T-cell (primary cell): Measurements from ENCODE around the gene SUSD1. TPM values are rescaled to one million over a fixed set of nuclear protein-coding genes. Genes with fewer than 3 reads are reported as not detected.

Experiments used
- ATAC-seq, 4 experiments: fragments of 200-7000 bp in 3 of 4; fragments of 150-1000 bp in 1 of 4; cut with Tn5 transposase; replicated peaks in 1 of 4; 1 replicate in 3 of 4; 2 replicates in 1 of 4; pipeline ENCODE4 v1.10.0; 2021; ENCODE audit warnings: moderate library complexity in 3 of 4, mild to moderate bottlenecking in 2 of 4, moderate number of reproducible peaks in 1 of 4
- CTCF ChIA-PET, 2 donors: fragments of 300-600 bp; sonication (Branson Sonifier 250); formaldehyde crosslinking; loops; one replicate each; lab custom pipeline; 2022; ENCODE audit warnings: antibody characterized with exemption in 2 of 2; lab: Charles Lee
- POLR2A ChIA-PET, 2 donors: fragments of 300-600 bp; sonication (Branson Sonifier 250); formaldehyde crosslinking; loops; one replicate each; lab custom pipeline; 2022; ENCODE audit warnings: antibody characterized with exemption in 2 of 2; lab: Charles Lee
- DNase-seq, 35 experiments: peaks; one replicate each; pipeline versions ENCODE4 v3.0.0 to v3.0.0-alpha.2; 2013 to 2023
- H3K27ac ChIP-seq: one replicate; pipeline ENCODE4 v1.5.1; 2013; ENCODE audit warnings: low read length
- H3K27me3 ChIP-seq, 2 experiments: replicated peaks in 1 of 2; 1 replicate in 1 of 2; 2 replicates in 1 of 2; pipeline versions ENCODE4 v1.6.1 to v1.7.0; 2013; ENCODE audit warnings: low read length in 1 of 2, mixed read lengths in 1 of 2; ENCODE audit not compliant: control insufficient read depth in 2 of 2, insufficient read depth in 2 of 2; ENCODE audit errors: extremely low read depth in 1 of 2
- H3K36me3 ChIP-seq, 2 donors: 1 replicate in 1 of 2; 2 replicates in 1 of 2; pipeline versions ENCODE4 v1.6.1 to v1.7.0; 2013; ENCODE audit warnings: low read length in 1 of 2; ENCODE audit not compliant: control insufficient read depth in 2 of 2, insufficient read depth in 1 of 2; ENCODE audit errors: extremely low read depth in 1 of 2
- H3K4me1 ChIP-seq, 2 experiments: 1 replicate in 1 of 2; 2 replicates in 1 of 2; pipeline versions ENCODE4 v1.6.1 to v1.7.0; 2013; ENCODE audit warnings: low read length in 2 of 2, mixed read lengths in 1 of 2; ENCODE audit not compliant: insufficient read depth in 2 of 2, control insufficient read depth in 1 of 2; ENCODE audit errors: extremely low read depth in 1 of 2
- H3K4me3 ChIP-seq, 2 donors: 1 replicate in 1 of 2; 2 replicates in 1 of 2; pipeline versions ENCODE4 v1.5.1 to v1.7.0; 2013; ENCODE audit warnings: mild to moderate bottlenecking in 2 of 2, low read length in 1 of 2, moderate library complexity in 1 of 2; ENCODE audit not compliant: control insufficient read depth in 1 of 2; ENCODE audit errors: extremely low read depth in 1 of 2
- H3K9me3 ChIP-seq: 2 replicates; pipeline ENCODE4 v1.7.0; 2013
- H3K27ac Mint-ChIP-seq, 2 donors: one replicate each; pipeline ENCODE4 v1.8.0; 2020 to 2021; ENCODE audit warnings: mild to moderate bottlenecking in 2 of 2, mixed read lengths in 2 of 2
- H3K27me3 Mint-ChIP-seq, 2 donors: one replicate each; pipeline ENCODE4 v1.8.0; 2021 to 2022; ENCODE audit warnings: mixed read lengths in 2 of 2
- H3K36me3 Mint-ChIP-seq: one replicate; pipeline ENCODE4 v1.8.0; 2021; ENCODE audit warnings: mixed read lengths
- H3K4me1 Mint-ChIP-seq, 3 donors: one replicate each; pipeline ENCODE4 v1.8.0; 2020 to 2022; ENCODE audit warnings: mixed read lengths in 3 of 3, mild to moderate bottlenecking in 1 of 3
- H3K4me3 Mint-ChIP-seq, 3 donors: one replicate each; pipeline ENCODE4 v1.8.0; 2020 to 2022; ENCODE audit warnings: mild to moderate bottlenecking in 3 of 3, mixed read lengths in 3 of 3, moderate library complexity in 3 of 3
- H3K9me3 Mint-ChIP-seq, 3 donors: one replicate each; pipeline ENCODE4 v1.8.0; 2020 to 2022; ENCODE audit warnings: mixed read lengths in 3 of 3
- WGBS: methylation state at CpG from one replicate; pipeline ENCODE4 v1.1.5; 2013; ENCODE audit warnings: missing lambda C conversion rate; ENCODE audit not compliant: insufficient coverage; 5-methylcytosine and 5-hydroxymethylcytosine counted together
- total RNA-seq, 35 experiments: library from RNA in 6 of 35; stranded (reverse) in 6 of 35; fragments of 120-200 nt in 1 of 35; gene quantifications; one replicate each; pipeline versions ENCODE4 v1.2.1 to v1.2.4 and lab custom pipeline; 2013 to 2026

The SUSD1 gene
- total RNA-seq, 5 donors from 2014 or later (not counting 1 experiment from before 2014, with no cell fraction given): 5.6 to 17.5 (median 7.9) TPM

DNA sequence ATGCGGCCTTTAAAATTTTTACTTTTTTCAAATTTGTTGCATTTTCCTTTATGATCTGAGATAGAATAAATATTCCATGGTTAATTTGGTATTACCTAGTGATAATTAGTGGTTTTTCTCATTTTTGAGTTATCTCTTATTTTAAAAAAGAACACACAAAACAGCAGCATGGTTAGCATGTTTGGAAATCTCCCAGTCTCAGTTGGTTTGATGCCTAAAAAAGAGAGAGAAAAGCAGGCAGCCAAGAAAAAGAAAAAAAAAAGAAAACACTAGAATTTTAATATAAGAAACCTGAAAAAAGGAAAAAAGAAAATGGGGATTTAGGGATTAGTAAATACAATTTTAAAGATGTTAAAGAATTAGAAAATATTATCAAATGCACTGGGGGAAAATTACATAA lies 15.3 kb downstream of the SUSD1 start:
- ATAC-seq (no peak), DNase-seq (no peak)
- CTCF ChIA-PET: no interaction called here
- no peaks in the 10 kb centered on the region for H3K9me3 Mint-ChIP-seq
- H3K4me3 Mint-ChIP-seq: no peak overlapping the region
- Histone ChIP-seq H3K4me3 (no peak overlapping the region), H3K27me3 (no peaks in the 10 kb centered on the region), H3K36me3 (no peaks in the 10 kb centered on the region), H3K9me3 (no peaks in the 10 kb centered on the region), H3K27ac (no peak overlapping the region), H3K4me1 (no peaks in the 10 kb centered on the region)
- H3K36me3 Mint-ChIP-seq: peaks cover 10% of the 10 kb centered on the region
- peaks cover 0 to 6% (median 3%) of the 10 kb centered on the region in 3 donors for H3K4me1 Mint-ChIP-seq
- no peak overlapping the region for H3K27ac Mint-ChIP-seq
- WGBS: no CpG with 5 or more reads among the region's 1 CpG
- POLR2A ChIA-PET: no interaction called here
- H3K27me3 Mint-ChIP-seq: no peaks in the 10 kb centered on the region

DNA sequence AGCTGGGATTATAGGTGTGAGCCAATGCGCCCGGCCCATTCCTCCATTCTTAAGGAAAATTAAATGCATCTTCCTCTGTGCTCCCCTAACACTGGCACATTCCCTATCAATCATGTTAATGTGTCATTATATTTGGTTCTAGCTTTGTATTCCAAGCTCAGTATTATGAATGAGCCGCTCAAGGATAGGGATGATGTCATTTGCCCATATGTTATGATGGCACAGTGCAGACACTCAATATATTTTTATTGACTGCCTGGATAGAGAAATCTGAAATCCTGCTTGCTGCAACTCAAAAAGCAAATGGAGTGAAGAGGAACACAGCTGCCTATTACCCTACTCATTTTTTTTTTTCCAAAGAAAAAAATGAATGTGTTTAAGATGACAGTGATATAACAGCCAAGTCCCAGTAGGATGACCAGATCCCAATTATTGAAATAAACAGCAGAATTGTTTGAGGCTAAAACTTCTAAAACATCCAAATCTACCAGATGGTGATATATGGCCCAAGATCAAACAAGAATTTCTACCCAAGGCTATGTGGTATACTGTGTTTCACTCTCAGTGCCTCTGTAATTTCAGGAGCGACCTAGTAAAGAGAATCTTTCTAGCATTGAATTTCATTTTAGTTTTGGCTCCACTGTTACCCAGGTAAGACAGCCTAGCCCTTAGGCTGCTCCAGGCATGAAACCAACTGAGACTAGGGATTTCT lies 16.3 kb downstream of the SUSD1 start:
- H3K9me3 ChIP-seq: no peaks in the 10 kb centered on the region
- no peaks in the 10 kb centered on the region for H3K9me3 Mint-ChIP-seq
- ChIA-PET CTCF (interaction anchor here in 1 of 2 donors (0.9 kb wide), 1 partner anchor 202 kb away, joined by 3 read pairs; no protein-coding TSS in a partner anchor), POLR2A (no interaction called here)
- 86% methylated on average over 1 of the region's 4 CpGs for WGBS
- H3K36me3 Mint-ChIP-seq: peaks cover 14% of the 10 kb centered on the region
- no peak overlapping the region for H3K27ac ChIP-seq
- H3K4me3 Mint-ChIP-seq: no peak overlapping the region
- no peaks in the 10 kb centered on the region for H3K27me3 ChIP-seq
- H3K4me3 ChIP-seq: no peak overlapping the region
- no peak overlapping the region for H3K27ac Mint-ChIP-seq
- no peaks in the 10 kb centered on the region for H3K4me1 ChIP-seq
- H3K36me3 ChIP-seq: no peaks in the 10 kb centered on the region
- H3K4me1 Mint-ChIP-seq: peaks cover 0 to 6% (median 3%) of the 10 kb centered on the region in 3 donors
- H3K27me3 Mint-ChIP-seq: no peaks in the 10 kb centered on the region
- DNase-seq: no peak
- no peak for ATAC-seq

DNA sequence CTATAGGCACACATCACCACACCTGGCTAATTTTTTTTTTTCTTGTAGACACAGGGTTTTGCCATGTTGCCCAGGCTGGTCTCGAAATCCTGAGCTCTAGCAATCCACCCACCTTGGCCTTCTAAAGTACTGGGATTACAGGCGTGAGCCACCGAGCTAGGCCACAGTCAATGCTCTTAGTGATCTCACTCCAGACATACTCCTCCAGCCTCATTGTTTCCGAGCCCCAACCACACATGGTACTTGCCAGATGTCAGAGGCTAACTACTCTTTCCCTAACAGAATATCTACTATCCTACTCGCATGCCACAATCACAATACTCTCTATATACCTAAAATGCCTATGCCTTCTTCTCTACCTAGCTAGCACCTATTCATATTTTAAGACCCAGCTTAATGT lies 17.1 kb downstream of the SUSD1 start:
- DNase-seq: no peak
- H3K4me3 ChIP-seq: no peak overlapping the region
- POLR2A ChIA-PET: interaction anchor here in 1 of 2 donors (0.7 kb wide), 1 partner anchor 62 kb away, joined by 5 read pairs; no protein-coding TSS in a partner anchor
- Mint-ChIP-seq H3K4me3 (no peak overlapping the region), H3K36me3 (peaks cover 14% of the 10 kb centered on the region), H3K4me1 (peaks cover 0 to 6% (median 3%) of the 10 kb centered on the region in 3 donors), H3K27ac (no peak overlapping the region), H3K9me3 (no peaks in the 10 kb centered on the region), H3K27me3 (no peaks in the 10 kb centered on the region)
- H3K27me3 ChIP-seq: no peaks in the 10 kb centered on the region
- H3K27ac ChIP-seq: no peak overlapping the region
- H3K36me3 ChIP-seq: peaks cover 0 to 2% of the 10 kb centered on the region in 2 donors
- no peak for ATAC-seq
- CTCF ChIA-PET: interaction anchor here in 1 of 2 donors (0.6 kb wide), 2 partner anchors 110 to 979 kb away, joined by 4 to 9 read pairs; no protein-coding TSS in a partner anchor
- H3K9me3 ChIP-seq: no peaks in the 10 kb centered on the region
- no peaks in the 10 kb centered on the region for H3K4me1 ChIP-seq
- 95% methylated on average over 5 of the region's 5 CpGs for WGBS

DNA sequence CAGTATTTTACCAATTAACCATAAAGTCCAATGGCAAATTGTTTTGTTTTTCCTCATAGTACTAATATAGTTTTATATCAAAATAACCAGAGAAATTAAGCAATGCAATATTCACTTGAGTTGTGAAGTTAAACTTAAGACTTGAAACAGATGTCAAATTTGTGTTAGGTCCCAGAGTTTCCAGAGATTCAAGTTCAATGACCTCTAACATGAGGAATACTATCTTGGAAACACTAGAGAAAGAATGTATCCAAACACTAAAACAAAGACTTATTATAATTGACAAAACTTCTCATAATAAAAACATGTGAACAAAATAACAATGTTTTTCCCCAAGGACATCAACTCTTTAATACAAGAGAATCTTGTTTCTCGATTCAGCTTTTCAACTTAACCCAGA lies 18.0 kb downstream of the SUSD1 start:
- ATAC-seq (no peak), DNase-seq (no peak)
- Histone ChIP-seq H3K9me3 (no peaks in the 10 kb centered on the region), H3K4me1 (no peaks in the 10 kb centered on the region), H3K36me3 (peaks cover 0 to 5% of the 10 kb centered on the region in 2 donors), H3K27ac (no peak overlapping the region), H3K4me3 (no peak overlapping the region), H3K27me3 (no peaks in the 10 kb centered on the region)
- Mint-ChIP-seq H3K9me3 (no peaks in the 10 kb centered on the region), H3K27ac (no peak overlapping the region), H3K4me1 (peaks cover 0 to 6% (median 0%) of the 10 kb centered on the region in 3 donors), H3K36me3 (peaks cover 14% of the 10 kb centered on the region), H3K4me3 (no peak overlapping the region), H3K27me3 (no peaks in the 10 kb centered on the region)
- 100% methylated on average over 1 of the region's 1 CpG for WGBS
- ChIA-PET CTCF (no interaction called here), POLR2A (no interaction called here)

DNA sequence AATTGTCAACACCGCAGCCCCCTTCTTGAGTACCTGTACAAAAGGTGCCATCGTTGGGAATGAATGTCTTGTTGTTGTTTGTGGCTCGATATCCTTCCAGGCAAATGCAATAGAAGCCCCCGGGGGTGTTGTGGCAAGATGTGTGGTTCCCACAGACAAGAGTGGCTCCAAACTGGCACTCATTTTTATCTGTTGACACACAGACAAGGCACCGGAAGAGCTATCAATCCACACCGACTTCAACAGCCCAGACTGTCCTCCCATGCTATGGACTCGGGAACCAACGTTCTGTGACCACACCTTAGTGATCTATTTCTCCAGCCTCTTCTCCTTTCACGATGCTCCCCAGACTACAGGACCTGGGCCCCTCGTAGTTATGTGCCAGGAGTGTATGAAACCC lies 25.9 kb downstream of the SUSD1 start:
- ChIA-PET POLR2A (interaction anchor here in 1 of 2 donors (0.5 kb wide), 1 partner anchor 20 kb away, joined by 3 read pairs; no protein-coding TSS in a partner anchor), CTCF (no interaction called here)
- peaks cover 2 to 5% of the 10 kb centered on the region in 2 donors for H3K36me3 ChIP-seq
- DNase-seq (no peak), ATAC-seq (no peak)
- no peaks in the 10 kb centered on the region for H3K9me3 ChIP-seq
- H3K4me1 Mint-ChIP-seq: no peaks in the 10 kb centered on the region
- no peaks in the 10 kb centered on the region for H3K9me3 Mint-ChIP-seq
- 96% methylated on average over 8 of the region's 10 CpGs for WGBS
- peaks cover 25% of the 10 kb centered on the region for H3K36me3 Mint-ChIP-seq
- H3K27me3 ChIP-seq: no peaks in the 10 kb centered on the region
- H3K4me3 Mint-ChIP-seq: no peak overlapping the region
- no peak overlapping the region for H3K4me3 ChIP-seq
- no peaks in the 10 kb centered on the region for H3K27me3 Mint-ChIP-seq
- H3K4me1 ChIP-seq: no peaks in the 10 kb centered on the region
- no peak overlapping the region for H3K27ac ChIP-seq
- no peak overlapping the region for H3K27ac Mint-ChIP-seq

DNA sequence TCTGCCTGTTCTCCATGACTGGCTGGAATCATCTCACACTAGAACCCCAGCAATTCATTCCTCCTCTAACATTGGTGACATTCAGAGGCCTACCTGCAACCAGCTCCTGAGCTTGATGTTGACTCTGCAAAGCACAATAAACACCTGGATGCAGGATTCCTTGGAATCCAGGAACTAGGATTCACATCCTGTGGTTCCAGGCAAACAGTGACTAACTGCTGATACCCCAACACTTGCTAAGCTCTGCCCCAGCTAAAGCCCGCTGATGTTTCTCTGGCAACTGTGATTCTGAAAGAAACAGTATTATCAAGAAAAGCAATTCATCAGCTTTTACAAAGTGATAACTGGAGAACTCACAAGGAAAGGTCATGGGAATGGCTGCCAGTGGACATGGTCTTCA lies 29.2 kb downstream of the SUSD1 start:
- Mint-ChIP-seq H3K27me3 (no peaks in the 10 kb centered on the region), H3K27ac (no peak overlapping the region), H3K36me3 (peaks cover 40% of the 10 kb centered on the region), H3K9me3 (no peaks in the 10 kb centered on the region), H3K4me1 (no peaks in the 10 kb centered on the region), H3K4me3 (no peak overlapping the region)
- DNase-seq (no peak), ATAC-seq (no peak)
- Histone ChIP-seq H3K36me3 (peaks cover 0 to 13% of the 10 kb centered on the region in 2 donors), H3K4me1 (no peaks in the 10 kb centered on the region), H3K27me3 (no peaks in the 10 kb centered on the region), H3K4me3 (no peak overlapping the region), H3K27ac (no peak overlapping the region), H3K9me3 (no peaks in the 10 kb centered on the region)
- ChIA-PET POLR2A (interaction anchor here in 1 of 2 donors (0.5 kb wide), 1 partner anchor 256 kb away, joined by 6 read pairs; no protein-coding TSS in a partner anchor), CTCF (no interaction called here)
- no CpG with 5 or more reads among the region's 1 CpG for WGBS
